K562 (cell line): Measurements from ENCODE around the gene UFSP2. TPM values are rescaled to one million over a fixed set of nuclear protein-coding genes. Genes with fewer than 3 reads are reported as not detected.

ENCODE experiments used
- CBFA2T3 ChIP-seq: fragments of 450-650 bp; IDR thresholded peaks from 2 replicates; pipeline ENCODE4 v1.6.1; 2017
- CCNT2 ChIP-seq: IDR thresholded peaks from 2 replicates; pipeline ENCODE4 v1.6.1; 2011; ENCODE audit warnings: borderline replicate concordance, low read depth, mild to moderate bottlenecking, moderate library complexity, mixed read lengths, low read length; ENCODE audit not compliant: insufficient read length; ENCODE audit errors: extremely low read depth
- CREB1 ChIP-seq, 2 experiments: sonication (generic) in 1 of 2; formaldehyde crosslinking in 1 of 2; IDR thresholded peaks; 2 replicates each; pipeline versions ENCODE4 v1.6.1 to v1.8.0; 2012 to 2022; ENCODE audit warnings: inconsistent platforms in 1 of 2, mild to moderate bottlenecking in 1 of 2, missing genetic modification reagents in 1 of 2, moderate library complexity in 1 of 2
- ELK1 ChIP-seq: sonication (generic); formaldehyde crosslinking; IDR thresholded peaks from 2 replicates; pipeline ENCODE4 v1.8.1; 2022; ENCODE audit warnings: missing genetic modification reagents
- ESRRA ChIP-seq: fragments of 450-650 bp; IDR thresholded peaks from 2 replicates; pipeline ENCODE4 v1.6.1; 2014; ENCODE audit warnings: low read depth, mild to moderate bottlenecking, moderate library complexity, borderline replicate concordance
- HNRNPH1 ChIP-seq: fragments of 200-400 bp; formaldehyde crosslinking; optimal IDR thresholded peaks from 2 replicates; pipeline ENCODE3; 2017; ENCODE audit warnings: low read depth, mild to moderate bottlenecking, low read length, moderate library complexity
- IRF1 ChIP-seq: sonication (generic); formaldehyde crosslinking; IDR thresholded peaks from 2 replicates; pipeline ENCODE4 v1.8.0; 2022; ENCODE audit warnings: missing genetic modification reagents, mild to moderate bottlenecking, borderline replicate concordance
- MBD1 ChIP-seq: fragments of 250-450 bp; sonication (Bioruptor Pico); IDR thresholded peaks from 2 replicates; pipeline ENCODE4 v1.8.0; 2022; ENCODE audit warnings: inconsistent platforms
- MEF2D ChIP-seq: conservative IDR thresholded peaks from 2 replicates; pipeline ENCODE4 v1.6.1; 2016; ENCODE audit warnings: low read depth, missing genetic modification characterization, missing compliant biosample characterization
- MTA3 ChIP-seq: fragments of 450-650 bp; formaldehyde crosslinking; IDR thresholded peaks from 2 replicates; pipeline ENCODE4 v1.6.1; 2017; ENCODE audit warnings: mild to moderate bottlenecking, borderline replicate concordance
- NBN ChIP-seq: fragments of 450-650 bp; IDR thresholded peaks from 2 replicates; pipeline ENCODE4 v1.6.1; 2016; ENCODE audit warnings: low read depth, mild to moderate bottlenecking
- NCOA6 ChIP-seq: fragments of 450-650 bp; IDR thresholded peaks from 2 replicates; pipeline ENCODE4 v1.6.1; 2017; ENCODE audit warnings: mild to moderate bottlenecking
- NFE2L1 ChIP-seq: fragments of 450-650 bp; IDR thresholded peaks from 2 replicates; pipeline ENCODE4 v1.6.1; 2016; ENCODE audit warnings: missing genetic modification characterization, low read depth, mild to moderate bottlenecking, missing compliant biosample characterization, moderate library complexity, borderline replicate concordance
- NFIC ChIP-seq: fragments of 450-650 bp; IDR thresholded peaks from 2 replicates; pipeline ENCODE4 v1.6.1; 2017; ENCODE audit warnings: mild to moderate bottlenecking, inconsistent platforms
- SMARCB1 ChIP-seq: IDR thresholded peaks from 2 replicates; pipeline ENCODE4 v1.6.1; 2011; ENCODE audit warnings: improper control_type of control experiment, low read depth; ENCODE audit not compliant: insufficient read length
- SRSF7 ChIP-seq: fragments of 200-400 bp; formaldehyde crosslinking; optimal IDR thresholded peaks from 2 replicates; pipeline ENCODE3; 2017; ENCODE audit warnings: mild to moderate bottlenecking, low read depth, low read length
- TFAM ChIP-seq: fragments of 250-450 bp; sonication (Bioruptor Pico); conservative IDR thresholded peaks from 2 replicates; pipeline ENCODE4 v1.5.0; 2021; ENCODE audit warnings: mild to moderate bottlenecking, moderate library complexity
- ZNF79 ChIP-seq: fragments of 250-450 bp; sonication (Bioruptor Pico); IDR thresholded peaks from 2 replicates; pipeline ENCODE4 v1.4.0; 2020; ENCODE audit warnings: low read depth, mild to moderate bottlenecking, moderate library complexity
- ZZZ3 ChIP-seq: fragments of 450-650 bp; IDR thresholded peaks from 2 replicates; pipeline ENCODE4 v1.6.1; 2016; ENCODE audit warnings: antibody characterized with exemption, mild to moderate bottlenecking, moderate library complexity
- polyA plus RNA-seq, 8 experiments: library from polyadenylated mRNA; depleted of rRNA in 4 of 8; stranded (reverse) in 5 of 8; unstranded in 3 of 8; fragments of >200 nt; fragmentation: Nextera tagmentation in 2 of 8; fragmentation: Illumina TruSeq in 1 of 8; extraction: Ambion mirVana in 2 of 8; extraction: Trizol in 1 of 8; gene quantifications; 2 replicates each; pipeline versions ENCODE4 v1.2.1 to v1.2.3, GENCODE V29; 2011 to 2014; ENCODE audit warnings: inconsistent platforms in 1 of 8, missing spikeins in 1 of 8
- total RNA-seq, 7 experiments: library from RNA; depleted of rRNA in 6 of 7; stranded (reverse); fragments of >200 nt in 6 of 7; fragmentation: Illumina TruSeq in 2 of 7; extraction: Trizol in 2 of 7; gene quantifications; 2 replicates each; pipeline versions ENCODE4 v1.2.1 to v1.2.3, GENCODE V29; 2011 to 2021; ENCODE audit warnings: low replicate concordance in 1 of 7

UFSP2 gene
- total and polyA plus RNA-seq, 9 of the 15 experiments (the other 6 are each of a cell fraction or from before 2014, with no cell fraction given) = 20.1 to 55.8 (median 26.6) TPM

- TF ChIP-seq IRF1 (CRISPR knock-in tag) = no peak
- TF ChIP-seq NFIC = peak; percentile 38; the same call in 1 of the 2 replicates
- TF ChIP-seq MTA3 = peak; percentile 29; the same call in 1 of the 2 replicates
- TF ChIP-seq NFE2L1 (tag) = no peak
- TF ChIP-seq CBFA2T3 = no peak
- no peak for TF ChIP-seq ZNF79 (CRISPR knock-in tag)
- TF ChIP-seq ESRRA = peak; percentile 50; the same call in 1 of the 2 replicates
- no peak for TF ChIP-seq MBD1
- no peak for TF ChIP-seq HNRNPH1
- TF ChIP-seq SMARCB1 = no peak
- no peak for TF ChIP-seq ELK1 (CRISPR knock-in tag)
- no peak for TF ChIP-seq NBN
- TF ChIP-seq TFAM (CRISPR knock-in tag) = no peak
- peak; percentile 68; the same call in 1 of the 2 replicates for TF ChIP-seq NCOA6
- peak; percentile 24 for TF ChIP-seq CCNT2
- TF ChIP-seq CREB1 (IDR thresholded peaks at IDR 0.05) = peak; percentile 55; the same call in 1 of the 2 replicates
- TF ChIP-seq CREB1 (CRISPR knock-in tag; IDR thresholded peaks at IDR 0.05) = no peak
- TF ChIP-seq SRSF7 = no peak
- no peak for TF ChIP-seq ZZZ3
- TF ChIP-seq MEF2D (tag) = no peak
These were observed 45.7 kb upstream of the UFSP2 start, which contains the start of gene CCDC110 (continued) for GRCh38 chr4:185471235-185472102.
